WTC11 (cell line): ENCODE results near the gene CNN2. TPM values are rescaled to one million over a fixed set of nuclear protein-coding genes. Genes with fewer than 3 reads are reported as not detected.

Source experiments
- ATAC-seq: fragments of 200-7000 bp; cut with Tn5 transposase; 2 replicates; pipeline ENCODE4 v1.10.0; 2021; ENCODE audit warnings: mild to moderate bottlenecking, moderate library complexity
- CTCF ChIA-PET: fragments of 300-600 bp; sonication (Branson Sonifier 250); formaldehyde crosslinking; loops from one replicate; lab custom pipeline; 2021; ENCODE audit warnings: antibody characterized with exemption; lab: Charles Lee
- POLR2A ChIA-PET: fragments of 350-600 bp; sonication (Branson Sonifier 250); formaldehyde crosslinking; loops from one replicate; lab custom pipeline; 2021; ENCODE audit warnings: antibody characterized with exemption; lab: Charles Lee
- DNase-seq: peaks from one replicate; pipeline ENCODE4 v3.0.0; 2021; ENCODE audit warnings: low spot score
- H3K27ac Mint-ChIP-seq: 2 replicates; pipeline ENCODE4 v1.8.0; 2021; ENCODE audit warnings: mixed read lengths
- H3K27me3 Mint-ChIP-seq: 2 replicates; pipeline ENCODE4 v1.8.0; 2021; ENCODE audit warnings: low read depth, mild to moderate bottlenecking, moderate library complexity, mixed read lengths
- H3K36me3 Mint-ChIP-seq: 2 replicates; pipeline ENCODE4 v1.8.0; 2021; ENCODE audit warnings: mixed read lengths
- H3K4me1 Mint-ChIP-seq: 2 replicates; pipeline ENCODE4 v1.8.0; 2022; ENCODE audit warnings: mixed read lengths
- H3K4me3 Mint-ChIP-seq: 2 replicates; pipeline ENCODE4 v1.8.0; 2021; ENCODE audit warnings: mild to moderate bottlenecking, moderate library complexity, mixed read lengths
- H3K9me3 Mint-ChIP-seq: 2 replicates; pipeline ENCODE4 v1.8.0; 2021; ENCODE audit warnings: mixed read lengths
- CREB1 ChIP-seq: sonication (generic); formaldehyde crosslinking; IDR thresholded peaks from 2 replicates; pipeline ENCODE4 v1.8.0; 2023; ENCODE audit warnings: mild to moderate bottlenecking, missing genetic modification reagents
- E2F5 ChIP-seq: sonication (generic); formaldehyde crosslinking; IDR thresholded peaks from 2 replicates; pipeline ENCODE4 v1.8.1; 2022; ENCODE audit warnings: mild to moderate bottlenecking, moderate library complexity, missing genetic modification reagents
- ELF4 ChIP-seq: sonication (generic); formaldehyde crosslinking; IDR thresholded peaks from 2 replicates; pipeline ENCODE4 v1.8.1; 2022; ENCODE audit warnings: low read depth, mild to moderate bottlenecking, moderate library complexity, missing genetic modification reagents
- ERG ChIP-seq: fragments of 250-450 bp; sonication (Bioruptor Pico); IDR thresholded peaks from 2 replicates; pipeline ENCODE4 v1.8.0; 2021; ENCODE audit warnings: mild to moderate bottlenecking
- ETV6 ChIP-seq: sonication (generic); formaldehyde crosslinking; IDR thresholded peaks from 2 replicates; pipeline ENCODE4 v1.8.1; 2022; ENCODE audit warnings: mild to moderate bottlenecking, missing genetic modification reagents
- FOXP1 ChIP-seq: sonication (generic); formaldehyde crosslinking; IDR thresholded peaks from 2 replicates; pipeline ENCODE4 v1.8.0; 2022; ENCODE audit warnings: missing genetic modification reagents, mild to moderate bottlenecking, moderate library complexity, borderline replicate concordance
- IRF1 ChIP-seq: sonication (generic); formaldehyde crosslinking; IDR thresholded peaks from 2 replicates; pipeline ENCODE4 v1.8.0; 2023; ENCODE audit warnings: missing genetic modification reagents
- IRF2 ChIP-seq: sonication (generic); formaldehyde crosslinking; IDR thresholded peaks from 2 replicates; pipeline ENCODE4 v1.8.0; 2022; ENCODE audit warnings: low read depth, missing genetic modification reagents, borderline replicate concordance
- NFATC4 ChIP-seq: fragments of 250-450 bp; sonication (Bioruptor Pico); IDR thresholded peaks from 2 replicates; pipeline ENCODE4 v1.9.0; 2021; ENCODE audit warnings: mild to moderate bottlenecking
- RORB ChIP-seq: fragments of 250-450 bp; sonication (Bioruptor Pico); IDR thresholded peaks from 2 replicates; pipeline ENCODE4 v1.9.0; 2021; ENCODE audit warnings: mild to moderate bottlenecking
- SMAD4 ChIP-seq: sonication (generic); formaldehyde crosslinking; IDR thresholded peaks from 2 replicates; pipeline ENCODE4 v1.8.0; 2022; ENCODE audit warnings: mild to moderate bottlenecking, missing genetic modification reagents
- SP1 ChIP-seq: sonication (generic); formaldehyde crosslinking; conservative IDR thresholded peaks from 2 replicates; pipeline ENCODE4 v1.8.1; 2022; ENCODE audit warnings: missing genetic modification reagents
- TEAD4 ChIP-seq: sonication (generic); formaldehyde crosslinking; IDR thresholded peaks from 2 replicates; pipeline ENCODE4 v1.8.0; 2022; ENCODE audit warnings: mild to moderate bottlenecking, missing genetic modification reagents
- USF1 ChIP-seq: sonication (generic); formaldehyde crosslinking; IDR thresholded peaks from 2 replicates; pipeline ENCODE4 v1.8.0; 2022; ENCODE audit warnings: mild to moderate bottlenecking, missing genetic modification reagents
- USF2 ChIP-seq: sonication (generic); formaldehyde crosslinking; IDR thresholded peaks from 2 replicates; pipeline ENCODE4 v1.8.1; 2023; ENCODE audit warnings: mild to moderate bottlenecking, missing genetic modification reagents, moderate library complexity
- ZNF121 ChIP-seq: sonication (generic); formaldehyde crosslinking; IDR thresholded peaks from 2 replicates; pipeline ENCODE4 v1.8.0; 2023; ENCODE audit warnings: missing genetic modification reagents
- ZNF138 ChIP-seq: sonication (generic); formaldehyde crosslinking; conservative IDR thresholded peaks from 2 replicates; pipeline ENCODE4 v1.8.1; 2022; ENCODE audit warnings: mild to moderate bottlenecking, moderate library complexity, missing genetic modification reagents
- ZNF423 ChIP-seq: fragments of 250-450 bp; sonication (Bioruptor Pico); IDR thresholded peaks from 2 replicates; pipeline ENCODE4 v2.1.2; 2022; ENCODE audit warnings: mild to moderate bottlenecking, moderate library complexity
- total RNA-seq: library from RNA; stranded (reverse); gene quantifications from 3 replicates; pipeline ENCODE4 v1.2.3, GENCODE V29; 2021
- TF ChIP-seq, protein P1 (sequence below): sonication (generic); formaldehyde crosslinking; IDR thresholded peaks from 2 replicates; pipeline ENCODE4 v1.8.1; 2023; ENCODE audit warnings: mild to moderate bottlenecking, missing genetic modification reagents, borderline replicate concordance
- TF ChIP-seq, protein P2 (sequence below): sonication (generic); formaldehyde crosslinking; IDR thresholded peaks from 2 replicates; pipeline ENCODE4 v1.8.0; 2023; ENCODE audit warnings: missing genetic modification reagents, mild to moderate bottlenecking, borderline replicate concordance

CNN2 gene
- total RNA-seq, 1 experiment from 2014 or later, result 390 TPM

- H3K4me1 Mint-ChIP-seq, result peaks cover 17% of the 10 kb centered on the region
- CTCF ChIA-PET, result interaction anchor here (0.7 to 7.5 kb wide), 23 partner anchors 9 to 204 kb away, joined by 3 to 109 read pairs (median 4); partner anchors contain the start of genes ABCA7, ATP5F1D, CNN2 and GPX4
- H3K27ac Mint-ChIP-seq, result no peak within 1 kb of the TSS
- ATAC-seq (peak; percentile 6), DNase-seq (peak; percentile 49)
- H3K9me3 Mint-ChIP-seq, result no peaks in the 10 kb centered on the region
- POLR2A ChIA-PET, result interaction anchor here (0.6 to 3.0 kb wide), 7 partner anchors 12 to 40 kb away, joined by 3 to 14 read pairs (median 7); partner anchors contain the start of genes ABCA7 and GPX4
- H3K27me3 Mint-ChIP-seq, result peaks cover 33% of the 10 kb centered on the region
- peak within 1 kb of the TSS; percentile 65 for H3K4me3 Mint-ChIP-seq
- TF ChIP-seq SP1 (CRISPR knock-in tag), result peak; percentile 41; the same call in 1 of the 2 replicates
- TF ChIP-seq USF2, result peak; percentile 84
- peak; percentile 43; the same call in 1 of the 2 replicates for TF ChIP-seq E2F5 (CRISPR knock-in tag)
- peak; percentile 61 for TF ChIP-seq USF1 (CRISPR knock-in tag)
- no peak for TF ChIP-seq ETV6
- no peak for TF ChIP-seq FOXP1
- no peaks in the 10 kb centered on the region for H3K36me3 Mint-ChIP-seq
These were observed 40.4 kb downstream of the CNN2 start, which contains the start of gene ARHGAP45 for GRCh38 chr19:1066748-1067340. ARHGAP45 (plus strand) TSS chr19:1067167; CDS start chr19:1067406, 239 bp downstream.

DNA sequence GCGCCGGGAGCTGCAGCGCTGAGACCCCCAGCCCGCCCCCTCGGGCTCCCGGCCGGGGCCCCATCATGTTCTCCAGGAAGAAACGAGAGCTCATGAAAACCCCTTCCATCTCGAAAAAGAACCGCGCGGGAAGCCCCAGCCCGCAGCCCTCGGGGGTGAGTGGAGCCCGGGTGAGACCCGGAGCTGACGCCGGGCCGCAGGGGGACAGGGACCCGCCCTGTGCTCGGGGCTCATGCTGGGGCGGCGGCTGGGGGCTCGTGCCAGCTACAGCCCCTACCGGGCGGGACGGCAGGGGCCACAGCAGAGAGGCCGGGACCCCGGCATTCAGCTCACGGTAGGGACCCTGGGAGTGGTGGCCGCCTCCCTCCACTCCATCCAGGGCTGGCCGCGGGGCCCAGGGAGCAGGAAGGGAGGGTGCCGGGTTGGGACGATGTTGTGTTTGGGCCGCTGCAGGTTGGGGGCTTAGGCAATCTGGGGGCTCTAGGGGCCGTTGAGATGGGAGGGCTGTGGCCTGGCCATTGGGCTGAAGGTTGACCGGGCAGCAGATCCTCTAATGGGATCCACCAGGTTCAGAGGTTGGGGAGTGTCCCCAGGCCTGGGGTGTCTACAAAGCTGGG lies 41.0 kb downstream of the CNN2 start:
- peaks cover 19% of the 10 kb centered on the region for H3K4me1 Mint-ChIP-seq
- H3K9me3 Mint-ChIP-seq, result no peaks in the 10 kb centered on the region
- ATAC-seq (no peak), DNase-seq (no peak)
- H3K27me3 Mint-ChIP-seq, result peaks cover 37% of the 10 kb centered on the region
- CTCF ChIA-PET, result interaction anchor here (0.6 to 7.5 kb wide), 22 partner anchors 9 to 204 kb away, joined by 3 to 109 read pairs (median 5); partner anchors contain the start of genes ABCA7, ATP5F1D, CNN2 and GPX4
- TF ChIP-seq CREB1 (CRISPR knock-in tag) (no peak), RORB (CRISPR knock-in tag) (no peak), NFATC4 (CRISPR knock-in tag) (no peak), ZNF423 (CRISPR knock-in tag) (no peak), IRF2 (CRISPR knock-in tag) (no peak), ERG (CRISPR knock-in tag) (no peak), ELF4 (CRISPR knock-in tag) (no peak), SMAD4 (CRISPR knock-in tag) (no peak), ZNF121 (CRISPR knock-in tag) (no peak), IRF1 (CRISPR knock-in tag) (no peak), TEAD4 (CRISPR knock-in tag) (no peak), ZNF138 (CRISPR knock-in tag) (no peak)
- TF ChIP-seq, protein P1, sequence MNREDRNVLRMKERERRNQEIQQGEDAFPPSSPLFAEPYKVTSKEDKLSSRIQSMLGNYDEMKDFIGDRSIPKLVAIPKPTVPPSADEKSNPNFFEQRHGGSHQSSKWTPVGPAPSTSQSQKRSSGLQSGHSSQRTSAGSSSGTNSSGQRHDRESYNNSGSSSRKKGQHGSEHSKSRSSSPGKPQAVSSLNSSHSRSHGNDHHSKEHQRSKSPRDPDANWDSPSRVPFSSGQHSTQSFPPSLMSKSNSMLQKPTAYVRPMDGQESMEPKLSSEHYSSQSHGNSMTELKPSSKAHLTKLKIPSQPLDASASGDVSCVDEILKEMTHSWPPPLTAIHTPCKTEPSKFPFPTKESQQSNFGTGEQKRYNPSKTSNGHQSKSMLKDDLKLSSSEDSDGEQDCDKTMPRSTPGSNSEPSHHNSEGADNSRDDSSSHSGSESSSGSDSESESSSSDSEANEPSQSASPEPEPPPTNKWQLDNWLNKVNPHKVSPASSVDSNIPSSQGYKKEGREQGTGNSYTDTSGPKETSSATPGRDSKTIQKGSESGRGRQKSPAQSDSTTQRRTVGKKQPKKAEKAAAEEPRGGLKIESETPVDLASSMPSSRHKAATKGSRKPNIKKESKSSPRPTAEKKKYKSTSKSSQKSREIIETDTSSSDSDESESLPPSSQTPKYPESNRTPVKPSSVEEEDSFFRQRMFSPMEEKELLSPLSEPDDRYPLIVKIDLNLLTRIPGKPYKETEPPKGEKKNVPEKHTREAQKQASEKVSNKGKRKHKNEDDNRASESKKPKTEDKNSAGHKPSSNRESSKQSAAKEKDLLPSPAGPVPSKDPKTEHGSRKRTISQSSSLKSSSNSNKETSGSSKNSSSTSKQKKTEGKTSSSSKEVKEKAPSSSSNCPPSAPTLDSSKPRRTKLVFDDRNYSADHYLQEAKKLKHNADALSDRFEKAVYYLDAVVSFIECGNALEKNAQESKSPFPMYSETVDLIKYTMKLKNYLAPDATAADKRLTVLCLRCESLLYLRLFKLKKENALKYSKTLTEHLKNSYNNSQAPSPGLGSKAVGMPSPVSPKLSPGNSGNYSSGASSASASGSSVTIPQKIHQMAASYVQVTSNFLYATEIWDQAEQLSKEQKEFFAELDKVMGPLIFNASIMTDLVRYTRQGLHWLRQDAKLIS, result no peak
- TF ChIP-seq, protein P2, sequence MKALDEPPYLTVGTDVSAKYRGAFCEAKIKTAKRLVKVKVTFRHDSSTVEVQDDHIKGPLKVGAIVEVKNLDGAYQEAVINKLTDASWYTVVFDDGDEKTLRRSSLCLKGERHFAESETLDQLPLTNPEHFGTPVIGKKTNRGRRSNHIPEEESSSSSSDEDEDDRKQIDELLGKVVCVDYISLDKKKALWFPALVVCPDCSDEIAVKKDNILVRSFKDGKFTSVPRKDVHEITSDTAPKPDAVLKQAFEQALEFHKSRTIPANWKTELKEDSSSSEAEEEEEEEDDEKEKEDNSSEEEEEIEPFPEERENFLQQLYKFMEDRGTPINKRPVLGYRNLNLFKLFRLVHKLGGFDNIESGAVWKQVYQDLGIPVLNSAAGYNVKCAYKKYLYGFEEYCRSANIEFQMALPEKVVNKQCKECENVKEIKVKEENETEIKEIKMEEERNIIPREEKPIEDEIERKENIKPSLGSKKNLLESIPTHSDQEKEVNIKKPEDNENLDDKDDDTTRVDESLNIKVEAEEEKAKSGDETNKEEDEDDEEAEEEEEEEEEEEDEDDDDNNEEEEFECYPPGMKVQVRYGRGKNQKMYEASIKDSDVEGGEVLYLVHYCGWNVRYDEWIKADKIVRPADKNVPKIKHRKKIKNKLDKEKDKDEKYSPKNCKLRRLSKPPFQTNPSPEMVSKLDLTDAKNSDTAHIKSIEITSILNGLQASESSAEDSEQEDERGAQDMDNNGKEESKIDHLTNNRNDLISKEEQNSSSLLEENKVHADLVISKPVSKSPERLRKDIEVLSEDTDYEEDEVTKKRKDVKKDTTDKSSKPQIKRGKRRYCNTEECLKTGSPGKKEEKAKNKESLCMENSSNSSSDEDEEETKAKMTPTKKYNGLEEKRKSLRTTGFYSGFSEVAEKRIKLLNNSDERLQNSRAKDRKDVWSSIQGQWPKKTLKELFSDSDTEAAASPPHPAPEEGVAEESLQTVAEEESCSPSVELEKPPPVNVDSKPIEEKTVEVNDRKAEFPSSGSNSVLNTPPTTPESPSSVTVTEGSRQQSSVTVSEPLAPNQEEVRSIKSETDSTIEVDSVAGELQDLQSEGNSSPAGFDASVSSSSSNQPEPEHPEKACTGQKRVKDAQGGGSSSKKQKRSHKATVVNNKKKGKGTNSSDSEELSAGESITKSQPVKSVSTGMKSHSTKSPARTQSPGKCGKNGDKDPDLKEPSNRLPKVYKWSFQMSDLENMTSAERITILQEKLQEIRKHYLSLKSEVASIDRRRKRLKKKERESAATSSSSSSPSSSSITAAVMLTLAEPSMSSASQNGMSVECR (CRISPR knock-in tag), result no peak
- peak overlapping the region; percentile 49 for H3K4me3 Mint-ChIP-seq
- H3K27ac Mint-ChIP-seq, result no peak overlapping the region
- POLR2A ChIA-PET, result interaction anchor here (0.6 to 3.0 kb wide), 7 partner anchors 11 to 40 kb away, joined by 3 to 14 read pairs (median 5); partner anchors contain the start of genes ABCA7 and GPX4
- no peaks in the 10 kb centered on the region for H3K36me3 Mint-ChIP-seq
